Stomach (tissue), 9 donors: ENCODE results near the gene NUDT1. TPM values are rescaled to one million over a fixed set of nuclear protein-coding genes. Genes with fewer than 3 reads are reported as not detected.

Experiments
- DNase-seq, 2 donors: peaks; one replicate each; pipeline versions ENCODE4 v3.0.0 to v3.0.0-alpha.2; 2013 to 2019
- H3K27ac ChIP-seq, 5 donors: fragments of 200-600 bp in 4 of 5; sonication (generic) in 4 of 5; one replicate each; pipeline ENCODE4 v1.5.1; 2013 to 2019; ENCODE audit warnings: mild to moderate bottlenecking in 1 of 5, moderate library complexity in 1 of 5
- H3K27me3 ChIP-seq, 3 donors: fragments of 200-600 bp; sonication (generic); one replicate each; pipeline ENCODE4 v1.5.1; 2017 to 2019; ENCODE audit warnings: mixed run types in 1 of 3
- H3K36me3 ChIP-seq, 4 donors: fragments of 200-600 bp; sonication (generic); 1 replicate in 3 of 4; 2 replicates in 1 of 4; pipeline ENCODE4 v1.5.1; 2016 to 2019
- H3K4me1 ChIP-seq, 4 donors: fragments of 200-600 bp; sonication (generic); one replicate each; pipeline ENCODE4 v1.5.1; 2016 to 2019
- H3K4me3 ChIP-seq, 4 donors: fragments of 200-600 bp; sonication (generic) in 3 of 4; one replicate each; pipeline ENCODE4 v1.5.1; 2016 to 2019; ENCODE audit warnings: mild to moderate bottlenecking in 1 of 4
- H3K9me3 ChIP-seq, 4 donors: fragments of 200-600 bp; sonication (generic); one replicate each; pipeline ENCODE4 v1.5.1; 2016 to 2019
- EP300 ChIP-seq: sonication (generic); formaldehyde crosslinking; IDR thresholded peaks from one replicate; pipeline ENCODE4 v1.6.1; 2017; ENCODE audit warnings: antibody characterized with exemption
- POLR2A ChIP-seq, 4 donors: fragments of 450-650 bp; IDR thresholded peaks; one replicate each; pipeline ENCODE4 v1.6.1; 2016; ENCODE audit warnings: antibody characterized with exemption in 4 of 4, control low read depth in 2 of 4, mild to moderate bottlenecking in 1 of 4, moderate library complexity in 1 of 4
- POLR2AphosphoS5 ChIP-seq, 3 donors: sonication (generic); formaldehyde crosslinking; IDR thresholded peaks; one replicate each; pipeline ENCODE4 v1.6.1; 2016; ENCODE audit warnings: antibody characterized with exemption in 3 of 3
- WGBS, 5 donors: extraction: QIAGEN DNeasy Blood & Tissue Kit in 3 of 5; methylation state at CpG; one replicate each; pipeline versions ENCODE4 v1.1.5 to v1.1.7; 2013 to 2018; 5-methylcytosine and 5-hydroxymethylcytosine counted together
- intact Hi-C: fragments of 100-400 bp; cut with DNase I; formaldehyde crosslinking; loops from one replicate; pipeline ENCODE4 v1.15.1; 2023; ENCODE audit warnings: low total_unique reads
- polyA plus RNA-seq, 3 donors: library from polyadenylated mRNA; stranded (reverse); fragments of 200-250 nt; gene quantifications; one replicate each; pipeline ENCODE4 v1.2.3, GENCODE V29; 2013
- total RNA-seq, 5 donors: library from RNA; depleted of rRNA; stranded (reverse); fragments of >200 nt; gene quantifications; one replicate each; pipeline versions ENCODE4 v1.1.0 to v1.2.3, GENCODE V29; 2014 to 2016
- TF ChIP-seq, protein P1 (sequence below), 7 experiments: fragments of 450-650 bp in 4 of 7; fragments of 200-600 bp in 3 of 7; sonication (generic) in 3 of 7; IDR thresholded peaks; one replicate each; pipeline ENCODE4 v1.5.1; 2016 to 2019; ENCODE audit warnings: antibody characterized with exemption in 7 of 7, control low read depth in 2 of 7, mild to moderate bottlenecking in 1 of 7
- donor health status: healthy with polysubstance abuse.
- donor health status: Bipolar disorder and iron deficiency.
- donor health status: healthy.

The NUDT1 gene
- total and polyA plus RNA-seq, 8 donors, result 4.6 to 37.1 (median 12.0) TPM; not detected in 2

DNA sequence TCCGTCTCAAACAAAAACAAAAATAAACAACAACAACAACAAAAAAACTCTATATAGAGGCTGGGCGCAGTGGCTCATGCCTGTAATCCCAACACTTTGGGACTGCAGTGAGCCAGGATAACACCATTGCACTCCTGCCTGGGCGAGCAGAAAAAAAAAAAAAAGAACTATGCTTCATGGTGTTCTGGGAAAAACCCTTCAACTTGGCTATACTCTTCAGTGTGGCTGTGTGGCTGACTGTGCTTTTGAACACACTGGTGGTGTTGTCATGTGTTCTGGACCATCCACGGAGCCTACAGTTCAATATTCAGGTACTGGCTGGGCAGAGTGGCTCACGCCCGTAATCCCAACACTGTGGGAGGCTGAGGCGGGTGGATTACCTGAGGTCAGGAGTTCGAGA is 45.7 kb downstream of the NUDT1 start:
- H3K27me3 ChIP-seq, result no peaks in the 10 kb centered on the region
- no peak for DNase-seq
- H3K9me3 ChIP-seq, result no peaks in the 10 kb centered on the region
- peaks cover 0 to 8% (median 3%) of the 10 kb centered on the region in 4 donors for H3K36me3 ChIP-seq
- intact Hi-C loops, result no loop called here
- WGBS, 5 donors, result 85 to 94% (median 92%) methylated on average over 8 of the region's 8 CpGs
- no peaks in the 10 kb centered on the region for H3K4me1 ChIP-seq
- no peak overlapping the region for H3K4me3 ChIP-seq
- H3K27ac ChIP-seq, result no peak overlapping the region
- TF ChIP-seq EP300 (no peak), POLR2A (IDR thresholded peaks at IDR 0.05) (no peak), POLR2AphosphoS5 (IDR thresholded peaks at IDR 0.05) (no peak)
- TF ChIP-seq, protein P1, sequence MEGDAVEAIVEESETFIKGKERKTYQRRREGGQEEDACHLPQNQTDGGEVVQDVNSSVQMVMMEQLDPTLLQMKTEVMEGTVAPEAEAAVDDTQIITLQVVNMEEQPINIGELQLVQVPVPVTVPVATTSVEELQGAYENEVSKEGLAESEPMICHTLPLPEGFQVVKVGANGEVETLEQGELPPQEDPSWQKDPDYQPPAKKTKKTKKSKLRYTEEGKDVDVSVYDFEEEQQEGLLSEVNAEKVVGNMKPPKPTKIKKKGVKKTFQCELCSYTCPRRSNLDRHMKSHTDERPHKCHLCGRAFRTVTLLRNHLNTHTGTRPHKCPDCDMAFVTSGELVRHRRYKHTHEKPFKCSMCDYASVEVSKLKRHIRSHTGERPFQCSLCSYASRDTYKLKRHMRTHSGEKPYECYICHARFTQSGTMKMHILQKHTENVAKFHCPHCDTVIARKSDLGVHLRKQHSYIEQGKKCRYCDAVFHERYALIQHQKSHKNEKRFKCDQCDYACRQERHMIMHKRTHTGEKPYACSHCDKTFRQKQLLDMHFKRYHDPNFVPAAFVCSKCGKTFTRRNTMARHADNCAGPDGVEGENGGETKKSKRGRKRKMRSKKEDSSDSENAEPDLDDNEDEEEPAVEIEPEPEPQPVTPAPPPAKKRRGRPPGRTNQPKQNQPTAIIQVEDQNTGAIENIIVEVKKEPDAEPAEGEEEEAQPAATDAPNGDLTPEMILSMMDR (IDR thresholded peaks at IDR 0.05), result no peak

DNA sequence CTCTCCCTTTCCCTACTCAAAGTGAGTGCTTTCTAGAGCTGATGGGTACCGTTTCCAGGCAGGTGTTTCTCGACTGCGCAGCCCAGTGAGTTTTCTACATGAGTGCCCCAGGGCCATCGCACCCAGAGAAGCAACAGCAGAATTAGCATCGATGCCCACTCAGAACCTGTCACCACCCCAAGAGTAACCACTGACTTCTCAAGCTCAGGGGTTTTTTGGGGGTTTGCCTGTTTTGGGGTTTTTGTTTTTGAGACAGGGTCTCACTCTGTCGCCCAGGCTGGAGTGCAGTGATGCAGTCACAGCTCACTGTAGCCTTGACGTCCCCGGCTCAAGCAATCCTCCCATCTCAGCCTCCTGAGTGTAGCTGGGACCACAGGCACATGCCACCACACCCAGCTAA is 46.5 kb downstream of the NUDT1 start:
- Histone ChIP-seq H3K36me3 (peaks cover 0 to 8% (median 3%) of the 10 kb centered on the region in 4 donors), H3K27me3 (no peaks in the 10 kb centered on the region), H3K27ac (no peak overlapping the region), H3K4me1 (no peaks in the 10 kb centered on the region), H3K4me3 (no peak overlapping the region), H3K9me3 (no peaks in the 10 kb centered on the region)
- intact Hi-C loops, result no loop called here
- DNase-seq, result no peak
- WGBS, 5 donors, result 90 to 95% (median 91%) methylated on average over 8 of the region's 8 CpGs
- TF ChIP-seq POLR2A (IDR thresholded peaks at IDR 0.05) (no peak), POLR2AphosphoS5 (IDR thresholded peaks at IDR 0.05) (no peak), EP300 (no peak)
- TF ChIP-seq, protein P1 (IDR thresholded peaks at IDR 0.05), result no peak

DNA sequence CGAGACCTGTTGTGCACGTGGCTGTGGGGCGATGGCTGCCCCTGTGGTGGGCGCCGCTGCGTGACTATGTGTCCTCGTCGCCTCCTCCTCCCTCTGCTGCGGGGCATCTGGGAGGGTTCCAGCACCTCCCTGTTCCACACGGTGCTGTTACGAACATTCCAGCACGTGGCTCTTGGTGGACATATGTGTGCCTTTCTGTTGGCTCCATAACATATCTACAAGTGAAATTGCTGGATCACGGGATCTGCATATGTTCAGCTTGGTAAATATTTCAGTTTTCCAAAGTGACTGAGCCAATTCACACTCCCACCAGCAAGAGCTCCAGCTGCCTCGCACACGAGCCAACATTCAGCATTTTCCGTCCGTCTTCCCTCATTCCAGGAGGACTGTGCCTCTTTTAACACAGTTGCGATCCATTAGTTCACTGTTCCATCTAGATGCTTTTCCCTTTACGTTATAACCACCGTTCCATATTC is 47.1 kb downstream of the NUDT1 start:
- H3K4me3 ChIP-seq, result no peak overlapping the region
- H3K9me3 ChIP-seq, result no peaks in the 10 kb centered on the region
- peak in 1 of 2 donors; percentile 81 for DNase-seq
- no peaks in the 10 kb centered on the region for H3K27me3 ChIP-seq
- 76 to 88% (median 83%) methylated on average over 20 of the region's 20 CpGs for WGBS, 5 donors
- no peaks in the 10 kb centered on the region for H3K4me1 ChIP-seq
- peaks cover 0 to 8% (median 3%) of the 10 kb centered on the region in 4 donors for H3K36me3 ChIP-seq
- TF ChIP-seq EP300, result no peak
- TF ChIP-seq, protein P1 (IDR thresholded peaks at IDR 0.05), result no peak
- no peak for TF ChIP-seq POLR2AphosphoS5 (IDR thresholded peaks at IDR 0.05)
- no peak for TF ChIP-seq POLR2A (IDR thresholded peaks at IDR 0.05)
- intact Hi-C loops, result no loop called here
- no peak overlapping the region for H3K27ac ChIP-seq

DNA sequence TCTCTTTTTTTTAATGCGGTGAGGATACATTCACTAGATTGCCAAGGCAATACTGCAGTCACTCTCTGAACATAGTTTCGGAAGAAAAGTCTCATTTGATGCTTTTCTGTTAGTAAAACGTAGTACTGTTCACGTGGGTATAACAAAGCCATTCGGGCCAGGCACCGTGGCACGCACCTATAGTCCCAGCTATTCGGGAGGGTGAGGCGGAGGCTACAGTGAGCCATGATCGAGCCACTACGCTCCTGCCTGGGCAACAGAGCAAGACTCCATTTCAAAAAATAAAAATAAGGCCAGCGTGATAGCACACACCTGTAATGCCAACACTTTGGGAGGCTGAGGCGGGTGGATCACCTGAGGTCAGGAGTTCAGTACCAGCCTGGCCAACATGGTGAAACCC is 47.6 kb downstream of the NUDT1 start:
- WGBS, 5 donors, result 89 to 96% (median 95%) methylated on average over 13 of the region's 13 CpGs
- intact Hi-C loops, result no loop called here

More for the DNA sequence above, 47.6 kb downstream of the NUDT1 start:
- Histone ChIP-seq H3K4me1 (no peaks in the 10 kb centered on the region), H3K27me3 (no peaks in the 10 kb centered on the region), H3K36me3 (peaks cover 0 to 8% (median 3%) of the 10 kb centered on the region in 4 donors), H3K27ac (no peak overlapping the region), H3K4me3 (no peak overlapping the region), H3K9me3 (no peaks in the 10 kb centered on the region)
- TF ChIP-seq, protein P1 (IDR thresholded peaks at IDR 0.05), result no peak
- no peak for TF ChIP-seq POLR2A (IDR thresholded peaks at IDR 0.05)
- TF ChIP-seq EP300, result no peak
- TF ChIP-seq POLR2AphosphoS5 (IDR thresholded peaks at IDR 0.05), result no peak
- no peak for DNase-seq
